Naive thymus-derived CD8-positive, alpha-beta T cell (primary cell): ENCODE results near the gene RNF141. TPM values are rescaled to one million over a fixed set of nuclear protein-coding genes. Genes with fewer than 3 reads are reported as not detected.

Experiments
- ATAC-seq, 2 donors: fragments of 150-1000 bp; cut with Tn5 transposase in 1 of 2; sonication (Bioruptor Pico), chemical (Tn5 transposase) in 1 of 2; 1 replicate in 1 of 2; 2 replicates in 1 of 2; pipeline ENCODE4 v1.10.0; 2021; ENCODE audit warnings: mild to moderate bottlenecking in 2 of 2, moderate library complexity in 2 of 2
- POLR2A ChIA-PET: fragments of 350-600 bp; sonication (Branson Sonifier 250); formaldehyde crosslinking; loops from one replicate; lab custom pipeline; 2021; ENCODE audit warnings: antibody characterized with exemption; lab: Charles Lee
- DNase-seq, 10 donors: peaks; one replicate each; pipeline versions ENCODE4 v3.0.0 to v3.0.0-alpha.2; 2020 to 2022
- H3K27ac Mint-ChIP-seq, 10 donors: one replicate each; pipeline ENCODE4 v1.8.0; 2020 to 2022; ENCODE audit warnings: mild to moderate bottlenecking in 10 of 10, mixed read lengths in 10 of 10, moderate library complexity in 4 of 10, inconsistent platforms in 1 of 10
- H3K27me3 Mint-ChIP-seq, 5 donors: one replicate each; pipeline ENCODE4 v1.8.0; 2021 to 2022; ENCODE audit warnings: mixed read lengths in 5 of 5
- H3K36me3 Mint-ChIP-seq, 3 donors: one replicate each; pipeline ENCODE4 v1.8.0; 2020 to 2022; ENCODE audit warnings: mixed read lengths in 3 of 3, mild to moderate bottlenecking in 2 of 3, inconsistent platforms in 1 of 3
- H3K4me1 Mint-ChIP-seq, 4 donors: one replicate each; pipeline ENCODE4 v1.8.0; 2021 to 2022; ENCODE audit warnings: mixed read lengths in 4 of 4
- H3K4me3 Mint-ChIP-seq, 10 donors: one replicate each; pipeline ENCODE4 v1.8.0; 2020 to 2022; ENCODE audit warnings: mild to moderate bottlenecking in 10 of 10, mixed read lengths in 10 of 10, moderate library complexity in 6 of 10, inconsistent platforms in 1 of 10
- H3K9me3 Mint-ChIP-seq, 9 donors: one replicate each; pipeline ENCODE4 v1.8.0; 2020 to 2022; ENCODE audit warnings: mixed read lengths in 9 of 9, mild to moderate bottlenecking in 3 of 9, inconsistent platforms in 1 of 9, moderate library complexity in 1 of 9
- polyA plus RNA-seq, 3 donors: library from polyadenylated mRNA; unstranded; fragments of 300-500 nt; fragmentation: Illumina TruSeq; gene quantifications; one replicate each; pipeline ENCODE4 v1.2.3, GENCODE V29; 2021
- total RNA-seq, 8 experiments: library from RNA in 2 of 8; stranded (reverse) in 2 of 8; gene quantifications; one replicate each; pipeline ENCODE4 v1.2.3 and lab custom pipeline; 2021 to 2026

Gene RNF141
- total and polyA plus RNA-seq, 5 experiments from 2014 or later: 18.8 to 22.9 (median 20.5) TPM

GRCh38 chr11:10514709-10515108 lies 26.3 kb downstream of the RNF141 start:
- Mint-ChIP-seq H3K4me3 (no peak overlapping the region), H3K9me3 (no peaks in the 10 kb centered on the region), H3K27ac (peak overlapping the region in 5 of 10 donors; percentile 18 to 67 (median 38)), H3K36me3 (peaks cover 0 to 45% (median 5%) of the 10 kb centered on the region in 3 donors), H3K27me3 (no peaks in the 10 kb centered on the region), H3K4me1 (peaks cover 0 to 5% (median 0%) of the 10 kb centered on the region in 4 donors)
- POLR2A ChIA-PET: no interaction called here
- ATAC-seq (no peak), DNase-seq (no peak)

- no peak overlapping the region for H3K4me3 Mint-ChIP-seq
- no peak for DNase-seq
- H3K4me1 Mint-ChIP-seq: peaks cover 0 to 5% (median 0%) of the 10 kb centered on the region in 4 donors
- POLR2A ChIA-PET: no interaction called here
- H3K27ac Mint-ChIP-seq: peak overlapping the region in 2 of 10 donors; percentile 33 to 60
- H3K27me3 Mint-ChIP-seq: no peaks in the 10 kb centered on the region
- H3K36me3 Mint-ChIP-seq: peaks cover 0 to 41% (median 3%) of the 10 kb centered on the region in 3 donors
- H3K9me3 Mint-ChIP-seq: no peaks in the 10 kb centered on the region
- ATAC-seq: no peak
Observed at GRCh38 chr11:10514202-10514601, 26.8 kb downstream of the RNF141 start.

GRCh38 chr11:10511181-10511621 lies 29.8 kb downstream of the RNF141 start:
- no peak for DNase-seq
- Mint-ChIP-seq H3K36me3 (peaks cover 0 to 32% (median 0%) of the 10 kb centered on the region in 3 donors), H3K27me3 (no peaks in the 10 kb centered on the region), H3K9me3 (no peaks in the 10 kb centered on the region), H3K4me1 (peaks cover 0 to 2% (median 0%) of the 10 kb centered on the region in 4 donors), H3K27ac (peak overlapping the region in 1 of 10 donors; percentile 23), H3K4me3 (no peak overlapping the region)
- no peak for ATAC-seq
- POLR2A ChIA-PET: no interaction called here

- Mint-ChIP-seq H3K4me1 (peaks cover 0 to 17% (median 0%) of the 10 kb centered on the region in 4 donors), H3K27ac (no peak overlapping the region), H3K27me3 (no peaks in the 10 kb centered on the region), H3K4me3 (no peak overlapping the region), H3K36me3 (peaks cover 0 to 53% (median 21%) of the 10 kb centered on the region in 3 donors), H3K9me3 (no peaks in the 10 kb centered on the region)
- no peak for ATAC-seq
- POLR2A ChIA-PET: interaction anchor here (0.6 kb wide), 1 partner anchor 49 kb away, joined by 3 read pairs; no protein-coding TSS in a partner anchor
- no peak for DNase-seq
Observed at GRCh38 chr11:10506008-10506370, 35.0 kb downstream of the RNF141 start.

GRCh38 chr11:10505278-10506007 lies 35.5 kb downstream of the RNF141 start:
- no peak for ATAC-seq
- peaks cover 0 to 17% (median 0%) of the 10 kb centered on the region in 4 donors for H3K4me1 Mint-ChIP-seq
- peak overlapping the region in 1 of 10 donors; percentile 25 for H3K27ac Mint-ChIP-seq
- no peaks in the 10 kb centered on the region for H3K27me3 Mint-ChIP-seq
- H3K4me3 Mint-ChIP-seq: no peak overlapping the region
- no peaks in the 10 kb centered on the region for H3K9me3 Mint-ChIP-seq
- no peak for DNase-seq
- peaks cover 0 to 59% (median 21%) of the 10 kb centered on the region in 3 donors for H3K36me3 Mint-ChIP-seq
- POLR2A ChIA-PET: interaction anchor here (0.6 kb wide), 1 partner anchor 49 kb away, joined by 3 read pairs; no protein-coding TSS in a partner anchor

- POLR2A ChIA-PET: no interaction called here
- no peak for ATAC-seq
- no peaks in the 10 kb centered on the region for H3K27me3 Mint-ChIP-seq
- H3K36me3 Mint-ChIP-seq: peaks cover 0 to 68% (median 21%) of the 10 kb centered on the region in 3 donors
- peaks cover 0 to 17% (median 0%) of the 10 kb centered on the region in 4 donors for H3K4me1 Mint-ChIP-seq
- no peak overlapping the region for H3K4me3 Mint-ChIP-seq
- H3K9me3 Mint-ChIP-seq: no peaks in the 10 kb centered on the region
- H3K27ac Mint-ChIP-seq: peak overlapping the region in 1 of 10 donors; percentile 20
- no peak for DNase-seq
Observed at GRCh38 chr11:10504490-10504889, 36.5 kb downstream of the RNF141 start.

GRCh38 chr11:10503777-10504480 lies 37.1 kb downstream of the RNF141 start:
- Mint-ChIP-seq H3K27ac (no peak overlapping the region), H3K4me3 (no peak overlapping the region), H3K9me3 (no peaks in the 10 kb centered on the region), H3K4me1 (peaks cover 0 to 17% (median 0%) of the 10 kb centered on the region in 4 donors), H3K36me3 (peaks cover 0 to 73% (median 21%) of the 10 kb centered on the region in 3 donors), H3K27me3 (no peaks in the 10 kb centered on the region)
- POLR2A ChIA-PET: interaction anchor here (1.3 kb wide), 1 partner anchor 37 kb away, joined by 3 read pairs; the partner anchor contains the start of gene RNF141
- no peak for DNase-seq
- no peak for ATAC-seq

GRCh38 chr11:10503221-10503620 lies 37.8 kb downstream of the RNF141 start:
- Mint-ChIP-seq H3K36me3 (peaks cover 0 to 76% (median 21%) of the 10 kb centered on the region in 3 donors), H3K4me3 (peak overlapping the region in 1 of 10 donors; percentile 2), H3K4me1 (peaks cover 0 to 17% (median 0%) of the 10 kb centered on the region in 4 donors), H3K9me3 (no peaks in the 10 kb centered on the region), H3K27me3 (no peaks in the 10 kb centered on the region), H3K27ac (peak overlapping the region in 4 of 10 donors; percentile 7 to 46 (median 30))
- POLR2A ChIA-PET: interaction anchor here (1.3 kb wide), 1 partner anchor 38 kb away, joined by 3 read pairs; the partner anchor contains the start of gene RNF141
- DNase-seq: no peak
- ATAC-seq: no peak

- POLR2A ChIA-PET: interaction anchor here (1.3 kb wide), 1 partner anchor 39 kb away, joined by 3 read pairs; the partner anchor contains the start of gene RNF141
- no peaks in the 10 kb centered on the region for H3K9me3 Mint-ChIP-seq
- peak overlapping the region in 6 of 10 donors; percentile 7 to 65 (median 43) for H3K27ac Mint-ChIP-seq
- H3K36me3 Mint-ChIP-seq: peaks cover 0 to 81% (median 24%) of the 10 kb centered on the region in 3 donors
- no peaks in the 10 kb centered on the region for H3K27me3 Mint-ChIP-seq
- peaks cover 0 to 17% (median 1%) of the 10 kb centered on the region in 4 donors for H3K4me1 Mint-ChIP-seq
- H3K4me3 Mint-ChIP-seq: peak overlapping the region in 1 of 10 donors; percentile 2
- ATAC-seq (no peak), DNase-seq (no peak)
Observed at GRCh38 chr11:10502770-10503169, 38.2 kb downstream of the RNF141 start.

GRCh38 chr11:10502065-10502680 lies 38.8 kb downstream of the RNF141 start:
- peak overlapping the region in 4 of 10 donors; percentile 24 to 65 (median 50) for H3K27ac Mint-ChIP-seq
- ATAC-seq: no peak
- H3K4me3 Mint-ChIP-seq: peak overlapping the region in 1 of 10 donors; percentile 6
- H3K27me3 Mint-ChIP-seq: no peaks in the 10 kb centered on the region
- no peak for DNase-seq
- no peaks in the 10 kb centered on the region for H3K9me3 Mint-ChIP-seq
- POLR2A ChIA-PET: interaction anchor here (1.3 kb wide), 1 partner anchor 39 kb away, joined by 3 read pairs; the partner anchor contains the start of gene RNF141
- peaks cover 0 to 17% (median 1%) of the 10 kb centered on the region in 4 donors for H3K4me1 Mint-ChIP-seq
- H3K36me3 Mint-ChIP-seq: peaks cover 0 to 87% (median 25%) of the 10 kb centered on the region in 3 donors

GRCh38 chr11:10500757-10501684 lies 40.0 kb downstream of the RNF141 start:
- Mint-ChIP-seq H3K27ac (peak overlapping the region in 2 of 10 donors; percentile 56 to 81), H3K9me3 (no peaks in the 10 kb centered on the region), H3K36me3 (peaks cover 0 to 89% (median 25%) of the 10 kb centered on the region in 3 donors), H3K27me3 (no peaks in the 10 kb centered on the region), H3K4me1 (peaks cover 0 to 17% (median 2%) of the 10 kb centered on the region in 4 donors), H3K4me3 (no peak overlapping the region)
- no peak for ATAC-seq
- no peak for DNase-seq
- POLR2A ChIA-PET: no interaction called here
